Dermis blood vessel endothelial cell (primary cell): ENCODE data around the gene CDKAL1. TPM values are rescaled to one million over a fixed set of nuclear protein-coding genes. Genes with fewer than 3 reads are reported as not detected.

ENCODE experiments used
- DNase-seq: peaks from one replicate; pipeline ENCODE4 v3.0.0; 2010
- total RNA-seq: library from RNA; depleted of rRNA; stranded (reverse); fragments of >200 nt; gene quantifications from 2 replicates; pipeline ENCODE4 v1.2.3, GENCODE V29; 2014

Gene CDKAL1
- total RNA-seq, 1 donor from 2014 or later: 28.1 TPM

DNA sequence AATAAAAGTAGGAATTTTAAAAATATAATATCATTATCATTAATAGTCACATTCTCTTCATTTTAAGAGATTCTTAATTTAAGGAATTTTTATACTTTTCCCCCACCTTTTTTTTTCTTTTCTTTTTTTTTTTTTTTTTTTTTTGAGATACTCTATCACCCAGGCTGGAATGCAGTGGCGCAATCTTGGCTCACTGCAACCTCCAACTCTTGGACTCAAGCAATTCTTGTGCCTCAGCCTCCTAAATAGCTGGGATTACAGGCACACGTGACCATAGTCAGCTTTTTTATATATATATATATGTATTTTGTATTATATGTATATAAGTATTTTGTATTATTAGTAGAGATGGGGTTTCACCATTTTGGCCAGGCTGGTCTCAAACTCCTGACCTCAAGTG, 457.7 kb downstream of the CDKAL1 start:
- DNase-seq: no peak

GRCh38 chr6:20996099-20996498, 461.8 kb downstream of the CDKAL1 start:
- no peak for DNase-seq

GRCh38 chr6:20997143-20997769, 463.0 kb downstream of the CDKAL1 start:
- no peak for DNase-seq

DNA sequence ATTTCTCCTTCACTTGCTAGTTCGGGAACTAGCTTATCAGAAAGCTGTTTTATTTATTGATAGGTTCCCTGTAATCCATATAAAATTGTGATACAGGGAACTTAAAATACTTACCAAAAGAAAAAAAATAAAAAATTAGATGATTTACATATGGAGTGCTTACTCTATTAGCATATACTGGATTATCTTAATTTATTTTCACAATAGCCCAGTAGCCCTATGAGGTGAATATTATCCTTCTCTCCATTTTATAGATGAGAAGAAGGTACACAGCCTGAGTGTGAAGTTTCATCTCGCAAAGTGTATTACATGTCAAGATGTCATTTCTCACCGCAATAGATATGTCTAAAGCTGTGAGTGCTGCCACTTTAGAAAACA, 463.5 kb downstream of the CDKAL1 start:
- DNase-seq: no peak

- no peak for DNase-seq
These were observed 464.6 kb downstream of the CDKAL1 start for GRCh38 chr6:20998748-20999448.

- DNase-seq: no peak
These were observed 466.1 kb downstream of the CDKAL1 start for GRCh38 chr6:21000331-21000801.

DNA sequence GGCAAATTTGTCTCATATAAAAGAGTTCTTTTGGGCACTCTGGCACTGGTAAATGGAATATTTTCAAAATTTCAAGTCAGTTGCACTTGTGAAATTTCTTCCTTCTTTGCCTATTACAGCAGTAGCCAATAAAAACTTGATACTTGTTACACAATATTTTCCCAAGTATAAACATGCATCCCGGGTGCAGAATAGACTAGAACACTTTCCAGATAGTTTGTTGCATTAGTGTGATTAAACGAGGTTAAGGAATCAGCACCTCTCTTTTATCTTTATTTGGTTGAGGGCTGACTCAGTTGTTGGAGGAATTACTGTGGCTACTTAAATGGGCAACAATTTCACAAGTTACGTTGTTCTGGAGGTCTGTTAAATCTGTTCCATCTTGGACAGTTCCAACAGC, 467.5 kb downstream of the CDKAL1 start:
- no peak for DNase-seq

DNA sequence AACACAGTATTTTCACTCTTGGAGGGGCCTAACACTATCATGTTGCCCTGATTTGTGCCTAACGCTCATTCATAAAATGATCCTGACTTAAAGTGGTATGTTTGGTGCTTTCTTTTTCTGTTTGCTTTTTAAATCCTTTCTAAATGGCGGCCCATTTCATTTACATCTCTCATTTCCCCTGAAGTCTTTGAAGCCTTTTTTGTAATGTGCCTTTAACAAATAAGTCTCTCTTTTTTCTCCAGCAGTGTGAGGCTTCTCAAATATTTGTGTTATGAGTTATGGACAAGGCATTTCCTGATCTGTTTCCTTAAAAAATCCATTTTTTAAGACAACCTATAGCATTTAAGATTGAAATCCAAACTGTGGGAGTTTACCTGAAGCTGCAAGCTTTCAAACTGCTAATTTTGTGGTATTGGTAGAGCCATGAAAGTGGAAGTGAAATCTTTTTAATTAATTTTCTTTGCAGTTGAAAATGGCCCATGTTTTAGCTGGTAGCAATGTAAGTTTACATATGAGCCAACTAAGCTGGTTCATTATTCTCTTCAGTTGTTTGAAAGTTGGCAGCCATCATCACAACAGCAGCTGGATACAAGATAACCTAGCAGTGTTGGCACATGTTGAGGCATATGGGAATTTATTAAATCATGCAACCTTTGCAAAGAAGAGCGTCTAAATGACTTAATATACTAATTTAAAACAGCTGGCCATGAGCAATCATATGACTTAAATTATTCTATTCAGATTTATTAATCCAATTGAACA, 469.7 kb downstream of the CDKAL1 start:
- peak; percentile 80 for DNase-seq

GRCh38 chr6:21005816-21006570, 471.7 kb downstream of the CDKAL1 start:
- DNase-seq: peak; percentile 88

DNA sequence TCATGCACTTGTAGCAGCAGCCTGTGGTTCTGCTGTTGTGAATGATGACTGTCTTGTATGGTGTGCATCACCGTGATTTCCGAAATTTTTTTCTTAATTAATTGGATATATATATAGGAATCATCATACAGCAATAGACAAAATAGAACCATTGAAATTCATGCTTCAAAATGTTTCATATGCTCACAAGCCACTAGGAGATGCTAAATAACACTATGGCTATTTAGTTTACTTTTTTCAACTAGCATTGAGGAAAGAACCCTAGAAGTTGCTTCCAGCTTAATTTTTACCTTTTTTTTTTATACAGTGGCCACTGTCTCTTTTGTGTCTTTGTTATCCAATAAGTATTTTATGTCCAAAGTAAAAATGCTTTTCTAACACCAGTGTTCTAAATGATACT, 485.4 kb downstream of the CDKAL1 start:
- peak; percentile 19 for DNase-seq

- peak; percentile 90 for DNase-seq
These were observed 488.3 kb downstream of the CDKAL1 start for GRCh38 chr6:21022343-21023107.

GRCh38 chr6:21023210-21023609, 489.0 kb downstream of the CDKAL1 start:
- no peak for DNase-seq

GRCh38 chr6:21024616-21025015, 490.4 kb downstream of the CDKAL1 start:
- no peak for DNase-seq

- peak; percentile 46 for DNase-seq
These were observed 492.5 kb downstream of the CDKAL1 start for GRCh38 chr6:21026576-21027273.

GRCh38 chr6:21027507-21027906, 493.2 kb downstream of the CDKAL1 start:
- DNase-seq: no peak

DNA sequence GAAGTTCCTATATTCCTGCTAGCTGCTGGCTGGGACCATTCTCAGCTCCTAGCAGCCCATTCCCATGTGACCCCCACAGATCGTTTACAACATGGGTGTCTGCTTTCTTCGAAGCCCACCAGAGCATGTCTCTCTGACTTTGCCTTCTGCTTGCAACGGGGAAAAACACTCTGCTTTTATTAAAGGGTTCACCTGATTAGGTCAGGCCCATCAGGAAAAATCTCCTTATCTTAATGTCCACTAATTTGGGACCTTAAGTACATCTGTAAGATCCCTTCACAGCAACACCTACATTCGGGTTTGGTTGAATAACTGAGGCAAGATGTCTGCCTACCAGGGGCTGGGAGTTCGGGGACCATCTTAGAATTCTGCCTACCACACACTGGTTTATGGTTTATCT, 496.9 kb downstream of the CDKAL1 start:
- DNase-seq: no peak

DNA sequence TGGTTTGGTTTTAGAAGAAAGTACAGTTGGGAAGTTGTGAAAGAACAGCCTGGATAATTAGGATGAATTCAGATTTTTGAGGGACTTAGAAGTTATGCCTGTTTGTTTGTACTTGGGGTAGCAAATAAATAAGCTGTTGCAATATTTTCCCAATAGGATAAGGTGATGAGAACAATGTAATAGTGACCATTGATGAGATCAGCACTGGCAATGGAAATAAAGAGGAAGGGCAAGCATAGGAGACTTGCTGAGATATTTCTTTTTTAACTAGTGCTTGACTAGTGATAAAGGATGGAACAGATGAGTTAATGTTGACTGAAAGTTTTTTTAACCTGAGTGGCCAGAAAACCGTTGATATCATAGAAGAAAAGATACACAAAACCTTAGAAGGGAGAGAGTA, 498.8 kb downstream of the CDKAL1 start:
- DNase-seq: no peak

DNA sequence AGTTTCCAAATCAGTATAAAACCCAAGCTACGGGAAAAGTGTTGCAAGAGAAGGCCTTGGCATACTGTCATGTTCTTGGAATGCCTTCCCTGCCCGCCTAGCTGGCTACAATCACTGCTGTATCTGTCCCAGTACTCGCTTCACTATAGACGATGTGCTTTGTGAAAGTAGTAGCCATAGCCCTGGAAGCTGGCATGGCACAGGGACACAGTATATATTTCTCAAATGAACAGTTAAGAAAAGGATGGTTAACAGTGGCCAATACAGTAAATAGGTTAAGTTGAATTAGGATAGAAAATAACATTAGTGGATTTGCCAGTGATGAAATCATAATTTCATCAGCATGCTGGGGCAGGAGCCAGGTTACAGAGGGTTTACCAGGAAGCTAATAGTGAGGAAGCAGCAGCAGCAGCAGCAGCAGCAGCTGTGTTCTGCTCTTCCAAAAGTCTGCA, 499.3 kb downstream of the CDKAL1 start:
- DNase-seq: no peak

GRCh38 chr6:21034345-21034744, 500.1 kb downstream of the CDKAL1 start:
- DNase-seq: no peak

DNA sequence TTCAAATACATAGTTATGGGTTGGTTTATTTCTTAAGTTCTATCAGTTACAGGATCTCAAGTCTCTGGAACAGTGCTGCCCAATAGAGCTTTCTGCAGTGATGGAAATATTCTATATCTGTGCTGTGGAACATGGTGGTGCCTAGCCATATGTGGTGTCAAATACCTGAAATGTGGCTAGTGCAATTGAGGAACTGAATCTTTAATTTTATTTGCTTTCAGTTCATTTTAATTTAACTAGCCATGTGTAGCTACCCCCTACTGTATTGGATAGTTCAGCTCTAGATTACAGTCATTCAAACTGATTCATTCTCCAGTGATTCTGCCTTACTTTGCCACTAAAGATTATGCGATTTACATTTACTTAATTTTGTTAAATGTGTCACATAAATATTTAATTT, 503.2 kb downstream of the CDKAL1 start:
- DNase-seq: no peak

GRCh38 chr6:21039926-21040325, 505.7 kb downstream of the CDKAL1 start:
- no peak for DNase-seq
